ENCODE results near the gene STX10.

Gene STX10

GRCh38 chr19:13099073-13099999 is 50.8 kb downstream of the STX10 start:
- DNase-seq, result peak; percentile 53

- no peak for DNase-seq
Measured at GRCh38 chr19:13098277-13099072, 51.7 kb downstream of the STX10 start.

GRCh38 chr19:13097463-13098258 is 52.5 kb downstream of the STX10 start:
- DNase-seq, result no peak

- DNase-seq, result no peak
Measured at GRCh38 chr19:13097033-13097462, 53.1 kb downstream of the STX10 start.

GRCh38 chr19:13095934-13096927 is 53.9 kb downstream of the STX10 start:
- DNase-seq, result no peak

GRCh38 chr19:13095393-13095784 is 54.8 kb downstream of the STX10 start:
- no peak for DNase-seq

GRCh38 chr19:13094771-13095392 is 55.3 kb downstream of the STX10 start:
- no peak for DNase-seq

GRCh38 chr19:13094106-13094504 is 56.1 kb downstream of the STX10 start:
- DNase-seq, result no peak

Data from effector CD8-positive, alpha-beta T cell (primary cell).